A549 (cell line): ENCODE data around the gene DOK4.

Experiments
- CHD4 ChIP-seq: fragments of 200-600 bp; sonication (generic); IDR thresholded peaks from 2 replicates; pipeline ENCODE4 v1.6.1; 2016; ENCODE audit warnings: antibody characterized with exemption, mild to moderate bottlenecking, borderline replicate concordance
- CTCF ChIP-seq: fragments of >200 bp; sonication (Bioruptor Twin); formaldehyde crosslinking; IDR thresholded peaks from 3 replicates; pipeline ENCODE4 v1.5.1; 2016
- HOXB5 ChIP-seq: fragments of 250-450 bp; sonication (Bioruptor Pico); IDR thresholded peaks from 2 replicates; pipeline ENCODE4 v1.5.0; 2020; ENCODE audit warnings: mild to moderate bottlenecking, moderate library complexity
- POLR2A ChIP-seq: IDR thresholded peaks from 2 replicates; pipeline ENCODE4 v1.6.1; 2012; ENCODE audit warnings: mild to moderate bottlenecking, low read length
- RFX5 ChIP-seq: fragments of 450-650 bp; IDR thresholded peaks from 2 replicates; pipeline ENCODE4 v1.7.1; 2014; ENCODE audit warnings: antibody characterized with exemption, mild to moderate bottlenecking, moderate library complexity
- RNF2 ChIP-seq: fragments of 200-600 bp; sonication (generic); IDR thresholded peaks from 2 replicates; pipeline ENCODE4 v1.6.1; 2016; ENCODE audit warnings: low read depth, mild to moderate bottlenecking, antibody characterized with exemption, moderate library complexity, borderline replicate concordance
- ZFP36 ChIP-seq: fragments of 450-650 bp; IDR thresholded peaks from 2 replicates; pipeline ENCODE4 v1.6.1; 2014; ENCODE audit warnings: borderline replicate concordance; ENCODE audit not compliant: partially characterized antibody

- no peak for TF ChIP-seq ZFP36
- no peak for TF ChIP-seq CHD4
- no peak for TF ChIP-seq CTCF
- no peak for TF ChIP-seq RFX5
- no peak for TF ChIP-seq HOXB5 (CRISPR knock-in tag)
- no peak for TF ChIP-seq POLR2A
- no peak for TF ChIP-seq RNF2
These were observed 17.7 kb upstream of the DOK4 start for GRCh38 chr16:57504001-57504400.
